Activated CD4-positive, alpha-beta T cell treated with anti-CD3 and anti-CD28 coated beads, Interleukin-2, amount 10 ng/mL, durations not matched to agents 7 days and 5 days (primary cell): ENCODE results near the gene PCDH9. TPM values are rescaled to one million over a fixed set of nuclear protein-coding genes. Genes with fewer than 3 reads are reported as not detected.

Source experiments
- CTCF ChIA-PET: fragments of 350-600 bp; sonication (Branson Sonifier 250); formaldehyde crosslinking; loops from one replicate; lab custom pipeline; 2021; ENCODE audit warnings: antibody characterized with exemption; lab: Charles Lee
- POLR2A ChIA-PET: fragments of 350-600 bp; sonication (Branson Sonifier 250); formaldehyde crosslinking; loops from one replicate; lab custom pipeline; 2021; ENCODE audit warnings: antibody characterized with exemption; lab: Charles Lee
- DNase-seq: peaks from one replicate; pipeline ENCODE4 v3.0.0-alpha.2; 2020
- H3K27ac Mint-ChIP-seq: one replicate; pipeline ENCODE4 v1.8.0; 2021; ENCODE audit warnings: mild to moderate bottlenecking, moderate library complexity, mixed read lengths
- H3K27me3 Mint-ChIP-seq: one replicate; pipeline ENCODE4 v1.8.0; 2021; ENCODE audit warnings: mixed read lengths
- H3K36me3 Mint-ChIP-seq: one replicate; pipeline ENCODE4 v1.8.0; 2021; ENCODE audit warnings: low read depth, mixed read lengths
- H3K4me1 Mint-ChIP-seq: one replicate; pipeline ENCODE4 v1.8.0; 2021; ENCODE audit warnings: mixed read lengths
- H3K4me3 Mint-ChIP-seq: one replicate; pipeline ENCODE4 v1.8.0; 2021; ENCODE audit warnings: mild to moderate bottlenecking, moderate library complexity, mixed read lengths
- H3K9me3 Mint-ChIP-seq: one replicate; pipeline ENCODE4 v1.8.0; 2021; ENCODE audit warnings: mixed read lengths
- total RNA-seq, 2 experiments: library from RNA; stranded (reverse); gene quantifications; one replicate each; pipeline ENCODE4 v1.2.3, GENCODE V29; 2021

Gene PCDH9, protein sequence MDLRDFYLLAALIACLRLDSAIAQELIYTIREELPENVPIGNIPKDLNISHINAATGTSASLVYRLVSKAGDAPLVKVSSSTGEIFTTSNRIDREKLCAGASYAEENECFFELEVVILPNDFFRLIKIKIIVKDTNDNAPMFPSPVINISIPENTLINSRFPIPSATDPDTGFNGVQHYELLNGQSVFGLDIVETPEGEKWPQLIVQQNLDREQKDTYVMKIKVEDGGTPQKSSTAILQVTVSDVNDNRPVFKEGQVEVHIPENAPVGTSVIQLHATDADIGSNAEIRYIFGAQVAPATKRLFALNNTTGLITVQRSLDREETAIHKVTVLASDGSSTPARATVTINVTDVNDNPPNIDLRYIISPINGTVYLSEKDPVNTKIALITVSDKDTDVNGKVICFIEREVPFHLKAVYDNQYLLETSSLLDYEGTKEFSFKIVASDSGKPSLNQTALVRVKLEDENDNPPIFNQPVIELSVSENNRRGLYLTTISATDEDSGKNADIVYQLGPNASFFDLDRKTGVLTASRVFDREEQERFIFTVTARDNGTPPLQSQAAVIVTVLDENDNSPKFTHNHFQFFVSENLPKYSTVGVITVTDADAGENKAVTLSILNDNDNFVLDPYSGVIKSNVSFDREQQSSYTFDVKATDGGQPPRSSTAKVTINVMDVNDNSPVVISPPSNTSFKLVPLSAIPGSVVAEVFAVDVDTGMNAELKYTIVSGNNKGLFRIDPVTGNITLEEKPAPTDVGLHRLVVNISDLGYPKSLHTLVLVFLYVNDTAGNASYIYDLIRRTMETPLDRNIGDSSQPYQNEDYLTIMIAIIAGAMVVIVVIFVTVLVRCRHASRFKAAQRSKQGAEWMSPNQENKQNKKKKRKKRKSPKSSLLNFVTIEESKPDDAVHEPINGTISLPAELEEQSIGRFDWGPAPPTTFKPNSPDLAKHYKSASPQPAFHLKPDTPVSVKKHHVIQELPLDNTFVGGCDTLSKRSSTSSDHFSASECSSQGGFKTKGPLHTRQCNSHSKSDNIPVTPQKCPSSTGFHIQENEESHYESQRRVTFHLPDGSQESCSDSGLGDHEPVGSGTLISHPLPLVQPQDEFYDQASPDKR (N-terminal part only)
- total RNA-seq = under 1 TPM; 0.25 to 0.30 TPM

DNA sequence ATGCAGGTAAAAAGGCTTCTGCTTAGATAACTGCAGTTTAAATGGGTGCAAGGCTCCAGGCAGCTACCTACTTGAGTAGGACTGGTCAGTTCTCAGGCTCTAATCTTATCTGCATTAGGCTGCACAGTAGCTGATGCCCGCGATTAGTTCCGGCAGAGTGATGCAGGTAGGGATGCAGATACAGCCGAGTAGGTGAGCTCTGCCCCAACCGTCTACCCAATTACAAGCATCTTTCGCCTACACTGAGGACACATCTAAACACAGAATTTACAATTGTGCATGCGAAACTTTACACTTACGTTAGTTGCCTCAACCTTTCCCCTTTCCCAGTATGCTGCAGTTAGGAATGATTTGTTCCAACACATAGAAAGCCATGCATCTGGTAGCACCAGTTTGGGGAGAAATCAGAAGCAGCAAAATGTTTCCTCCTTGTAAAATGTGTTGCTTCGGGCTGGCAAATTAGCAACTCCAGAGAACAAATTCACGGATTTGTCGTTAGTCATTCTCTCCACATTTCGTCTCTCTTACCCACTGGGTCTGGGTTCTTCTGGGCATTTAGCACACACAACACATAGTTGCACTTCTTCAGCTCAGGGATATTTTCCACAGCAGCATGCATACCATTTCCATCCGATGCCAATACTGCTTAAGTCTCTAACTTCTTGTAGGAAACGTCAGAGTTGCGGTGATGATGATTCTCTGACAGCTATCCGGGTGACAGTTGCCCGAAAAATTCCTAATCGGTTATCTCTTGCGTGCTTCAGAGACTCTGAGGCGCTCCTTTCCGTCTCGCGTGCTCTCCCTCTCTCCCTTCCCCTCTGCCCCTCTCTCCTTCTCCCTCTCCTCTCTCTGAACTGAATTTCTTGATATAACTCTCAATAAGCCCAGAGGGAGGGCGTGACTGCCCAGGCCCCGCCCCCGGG, at the start of gene PCDH9:
Gene PCDH9, minus strand, starts transcription at position 856 of the 923 bp plus-strand sequence. CDS start 1,896 bp downstream, outside the sequence.
- Mint-ChIP-seq H3K4me1 (peaks cover 8% of the 10 kb centered on the region), H3K9me3 (no peaks in the 10 kb centered on the region), H3K27me3 (peaks cover 31% of the 10 kb centered on the region), H3K4me3 (no peak within 1 kb of the TSS), H3K36me3 (no peaks in the 10 kb centered on the region), H3K27ac (peak within 1 kb of the TSS; percentile 67)
- ChIA-PET CTCF (no interaction called here), POLR2A (no interaction called here)
- no peak for DNase-seq

DNA sequence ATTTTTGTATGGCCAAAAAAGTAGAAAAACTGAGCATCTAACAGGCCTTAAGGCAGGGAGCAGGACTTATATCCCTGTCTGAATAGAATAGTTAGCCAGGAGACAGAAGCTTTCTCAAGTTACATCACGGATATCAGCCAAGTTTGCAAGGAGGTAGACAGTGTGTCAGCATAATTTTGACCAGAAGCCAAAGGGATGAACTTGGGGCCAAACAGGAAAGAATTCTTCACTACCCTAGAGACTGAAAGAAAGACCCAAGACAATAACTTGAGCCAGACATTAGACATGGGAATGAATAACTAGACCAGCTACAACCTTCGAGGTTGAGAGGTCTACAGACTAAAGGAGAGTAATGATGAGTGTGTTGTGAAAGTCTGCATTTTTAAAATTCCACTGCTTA, 48.1 kb upstream of the PCDH9 start:
- Mint-ChIP-seq H3K4me3 (no peak overlapping the region), H3K4me1 (no peaks in the 10 kb centered on the region), H3K27ac (no peak overlapping the region), H3K36me3 (no peaks in the 10 kb centered on the region), H3K27me3 (no peaks in the 10 kb centered on the region), H3K9me3 (no peaks in the 10 kb centered on the region)
- CTCF ChIA-PET = no interaction called here
- DNase-seq = no peak
- POLR2A ChIA-PET = no interaction called here

DNA sequence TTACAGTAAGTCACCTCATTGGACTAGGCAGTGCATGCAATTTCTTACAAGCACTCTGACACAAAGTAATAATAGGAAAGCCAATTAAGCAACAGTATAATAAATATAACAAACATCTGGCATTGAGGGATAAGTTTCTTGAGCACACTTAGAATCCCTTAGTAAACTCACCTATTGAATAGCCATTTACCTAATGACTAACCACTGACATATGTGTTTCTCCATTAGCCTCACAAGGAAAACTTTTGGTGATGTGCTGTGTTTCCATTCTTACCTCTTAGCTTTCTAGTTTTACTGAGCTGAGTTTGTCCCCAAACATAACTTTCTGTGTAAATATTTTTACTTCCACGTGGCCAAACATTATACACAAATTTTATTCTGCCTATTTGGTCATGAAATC, 47.4 kb upstream of the PCDH9 start:
- Mint-ChIP-seq H3K36me3 (no peaks in the 10 kb centered on the region), H3K4me3 (no peak overlapping the region), H3K27ac (no peak overlapping the region), H3K4me1 (no peaks in the 10 kb centered on the region), H3K27me3 (no peaks in the 10 kb centered on the region), H3K9me3 (no peaks in the 10 kb centered on the region)
- ChIA-PET CTCF (no interaction called here), POLR2A (no interaction called here)
- no peak for DNase-seq

GRCh38 chr13:67275351-67275960, 45.3 kb upstream of the PCDH9 start:
- no peaks in the 10 kb centered on the region for H3K27me3 Mint-ChIP-seq
- CTCF ChIA-PET = no interaction called here
- no peak overlapping the region for H3K27ac Mint-ChIP-seq
- no peaks in the 10 kb centered on the region for H3K36me3 Mint-ChIP-seq
- H3K9me3 Mint-ChIP-seq = no peaks in the 10 kb centered on the region
- H3K4me1 Mint-ChIP-seq = no peaks in the 10 kb centered on the region
- H3K4me3 Mint-ChIP-seq = no peak overlapping the region
- no peak for DNase-seq
- POLR2A ChIA-PET = no interaction called here

DNA sequence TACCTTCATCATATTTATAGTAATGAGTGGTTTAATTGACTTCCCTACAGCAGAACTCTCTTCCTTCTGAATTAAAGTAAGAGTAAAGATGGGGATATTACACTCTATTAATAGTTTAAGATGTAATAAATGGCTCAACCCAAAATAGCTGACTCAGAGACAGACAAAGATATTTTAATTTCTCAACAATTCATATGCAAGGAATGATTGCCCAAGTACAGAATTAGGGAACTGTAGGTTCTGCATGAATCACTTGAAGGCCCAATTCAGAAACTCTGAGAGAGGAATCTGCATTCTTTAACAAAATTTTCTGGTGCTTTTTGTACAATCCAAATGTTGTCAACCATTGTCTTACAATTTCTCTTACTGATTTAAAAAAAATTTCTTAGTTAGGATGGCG, 42.9 kb upstream of the PCDH9 start:
- POLR2A ChIA-PET = no interaction called here
- H3K4me1 Mint-ChIP-seq = no peaks in the 10 kb centered on the region
- no peak for DNase-seq
- H3K27me3 Mint-ChIP-seq = no peaks in the 10 kb centered on the region
- CTCF ChIA-PET = no interaction called here
- no peaks in the 10 kb centered on the region for H3K36me3 Mint-ChIP-seq
- no peaks in the 10 kb centered on the region for H3K9me3 Mint-ChIP-seq
- H3K4me3 Mint-ChIP-seq = no peak overlapping the region
- H3K27ac Mint-ChIP-seq = no peak overlapping the region

GRCh38 chr13:67267136-67267535, 37.0 kb upstream of the PCDH9 start:
- DNase-seq = no peak
- Mint-ChIP-seq H3K4me3 (no peak overlapping the region), H3K4me1 (no peaks in the 10 kb centered on the region), H3K9me3 (no peaks in the 10 kb centered on the region), H3K27ac (no peak overlapping the region), H3K27me3 (no peaks in the 10 kb centered on the region), H3K36me3 (no peaks in the 10 kb centered on the region)
- POLR2A ChIA-PET = no interaction called here
- CTCF ChIA-PET = no interaction called here

- POLR2A ChIA-PET = no interaction called here
- no peaks in the 10 kb centered on the region for H3K4me1 Mint-ChIP-seq
- H3K4me3 Mint-ChIP-seq = no peak overlapping the region
- H3K27ac Mint-ChIP-seq = no peak overlapping the region
- no peak for DNase-seq
- H3K9me3 Mint-ChIP-seq = no peaks in the 10 kb centered on the region
- H3K27me3 Mint-ChIP-seq = no peaks in the 10 kb centered on the region
- CTCF ChIA-PET = no interaction called here
- no peaks in the 10 kb centered on the region for H3K36me3 Mint-ChIP-seq
These were observed 29.1 kb upstream of the PCDH9 start for GRCh38 chr13:67259208-67259607.

DNA sequence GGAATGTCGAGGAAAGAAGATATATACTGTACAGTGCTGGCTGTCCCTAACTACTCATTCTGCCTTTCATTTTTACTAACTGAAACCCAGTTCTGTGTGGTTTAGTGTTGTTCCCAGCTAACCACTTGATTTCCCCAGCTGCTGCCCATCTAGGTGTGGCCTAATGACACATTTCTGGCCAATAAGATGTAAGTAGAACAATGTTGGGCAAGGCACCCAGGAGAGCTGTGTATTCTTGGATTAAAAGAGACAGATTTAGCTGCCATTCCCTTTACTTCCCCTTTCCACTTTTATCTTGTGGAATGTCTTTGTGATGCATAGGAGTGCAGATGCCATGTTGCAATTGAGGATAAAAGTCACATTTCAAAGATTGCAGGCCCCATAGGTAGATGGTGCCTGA, 28.3 kb upstream of the PCDH9 start:
- Mint-ChIP-seq H3K4me1 (no peaks in the 10 kb centered on the region), H3K4me3 (no peak overlapping the region), H3K27me3 (no peaks in the 10 kb centered on the region), H3K36me3 (no peaks in the 10 kb centered on the region), H3K9me3 (no peaks in the 10 kb centered on the region), H3K27ac (no peak overlapping the region)
- CTCF ChIA-PET = no interaction called here
- POLR2A ChIA-PET = no interaction called here
- no peak for DNase-seq

DNA sequence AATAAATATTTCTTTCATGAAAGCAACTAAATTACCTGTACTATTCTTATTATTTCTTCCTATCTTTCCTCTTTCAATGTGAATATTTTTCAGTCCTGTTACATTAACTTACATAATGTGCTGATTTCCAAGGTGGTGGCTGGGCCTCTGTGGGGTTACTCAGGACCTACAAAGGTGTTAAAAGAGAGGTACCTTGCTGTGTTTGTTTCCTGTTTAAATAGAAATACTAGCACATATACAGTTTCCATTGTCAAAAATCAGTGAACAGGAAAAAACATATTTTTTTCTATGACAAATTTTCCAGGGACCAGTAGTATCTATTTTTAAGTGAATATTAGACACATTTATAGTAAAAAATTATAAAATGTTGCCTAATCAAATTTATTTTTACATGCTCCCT, 8.7 kb upstream of the PCDH9 start:
- H3K27me3 Mint-ChIP-seq = peaks cover 10% of the 10 kb centered on the region
- POLR2A ChIA-PET = no interaction called here
- no peaks in the 10 kb centered on the region for H3K4me1 Mint-ChIP-seq
- H3K36me3 Mint-ChIP-seq = no peaks in the 10 kb centered on the region
- no peak overlapping the region for H3K4me3 Mint-ChIP-seq
- CTCF ChIA-PET = no interaction called here
- H3K27ac Mint-ChIP-seq = no peak overlapping the region
- no peaks in the 10 kb centered on the region for H3K9me3 Mint-ChIP-seq
- DNase-seq = no peak

GRCh38 chr13:67238277-67238859, 8.2 kb upstream of the PCDH9 start:
- POLR2A ChIA-PET = no interaction called here
- H3K4me1 Mint-ChIP-seq = no peaks in the 10 kb centered on the region
- peaks cover 10% of the 10 kb centered on the region for H3K27me3 Mint-ChIP-seq
- no peaks in the 10 kb centered on the region for H3K9me3 Mint-ChIP-seq
- no peaks in the 10 kb centered on the region for H3K36me3 Mint-ChIP-seq
- no peak for DNase-seq
- H3K4me3 Mint-ChIP-seq = no peak overlapping the region
- CTCF ChIA-PET = no interaction called here
- no peak overlapping the region for H3K27ac Mint-ChIP-seq

GRCh38 chr13:67235265-67235664, 5.1 kb upstream of the PCDH9 start:
- ChIA-PET CTCF (no interaction called here), POLR2A (no interaction called here)
- H3K27me3 Mint-ChIP-seq = peaks cover 28% of the 10 kb centered on the region
- no peak for DNase-seq
- H3K9me3 Mint-ChIP-seq = no peaks in the 10 kb centered on the region
- H3K4me1 Mint-ChIP-seq = peaks cover 8% of the 10 kb centered on the region
- no peaks in the 10 kb centered on the region for H3K36me3 Mint-ChIP-seq
- no peak overlapping the region for H3K4me3 Mint-ChIP-seq
- H3K27ac Mint-ChIP-seq = no peak overlapping the region

GRCh38 chr13:67232384-67232783, 2.2 kb upstream of the PCDH9 start:
- ChIA-PET POLR2A (no interaction called here), CTCF (no interaction called here)
- no peak overlapping the region for H3K27ac Mint-ChIP-seq
- no peaks in the 10 kb centered on the region for H3K9me3 Mint-ChIP-seq
- H3K4me3 Mint-ChIP-seq = no peak overlapping the region
- H3K36me3 Mint-ChIP-seq = no peaks in the 10 kb centered on the region
- peaks cover 37% of the 10 kb centered on the region for H3K27me3 Mint-ChIP-seq
- peaks cover 8% of the 10 kb centered on the region for H3K4me1 Mint-ChIP-seq
- DNase-seq = no peak
